HG03175 (cell line): ENCODE results near the gene BCLAF1.

Source experiments
- ATAC-seq: cut with Tn5 transposase; IDR thresholded peaks from one replicate; pipeline ENCODE4 v1.9.1; 2021; ENCODE audit warnings: mild to moderate bottlenecking, moderate library complexity; ENCODE audit not compliant: unreplicated experiment

The BCLAF1 gene

DNA sequence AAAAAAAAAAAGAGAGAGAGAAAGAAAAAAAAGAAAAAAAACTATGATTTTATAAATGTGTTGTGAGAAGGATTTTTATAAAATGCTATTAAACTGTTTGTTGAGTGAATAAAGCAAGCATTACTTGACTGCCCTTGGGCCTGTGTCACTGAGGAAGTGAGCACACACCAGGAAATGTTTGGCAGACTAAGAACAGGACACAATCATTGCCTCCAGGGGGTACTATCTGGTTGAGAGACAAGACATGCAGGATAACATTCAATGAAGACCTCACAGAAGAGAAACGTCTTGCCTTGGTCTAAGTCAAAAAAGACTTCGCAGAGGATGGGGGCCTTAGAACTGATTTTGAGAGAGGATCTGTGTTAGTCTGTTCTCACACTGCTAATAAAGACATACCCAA, 80.2 kb downstream of the BCLAF1 start:
- ATAC-seq, result no peak

DNA sequence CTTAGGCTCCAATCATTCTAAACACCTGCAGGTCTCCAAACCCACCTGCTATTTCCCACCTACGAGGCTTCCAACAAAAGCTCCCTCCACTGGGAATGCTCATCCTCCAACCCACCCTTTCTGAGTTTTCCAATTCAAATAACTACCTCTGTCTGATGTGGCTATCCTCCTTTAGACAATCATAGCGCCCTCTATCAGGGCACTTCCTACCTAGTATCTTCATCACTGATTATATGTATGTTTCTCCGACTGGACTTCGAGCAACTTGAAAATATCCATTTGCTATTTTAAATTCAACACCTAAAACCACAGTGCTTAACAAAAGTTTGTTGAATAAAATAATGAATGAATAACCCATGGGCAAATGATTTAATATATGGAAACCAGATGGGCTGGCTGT, 80.9 kb downstream of the BCLAF1 start:
- no peak for ATAC-seq
